Measurements from ENCODE around the gene MSH2. TPM values are rescaled to one million over a fixed set of nuclear protein-coding genes. Genes with fewer than 3 reads are reported as not detected.

MSH2 gene
- total and polyA plus RNA-seq, 2 of the 13 experiments (the other 11 are each of a cell fraction or from before 2014, with no cell fraction given), result 19.9 to 76.3 TPM

DNA sequence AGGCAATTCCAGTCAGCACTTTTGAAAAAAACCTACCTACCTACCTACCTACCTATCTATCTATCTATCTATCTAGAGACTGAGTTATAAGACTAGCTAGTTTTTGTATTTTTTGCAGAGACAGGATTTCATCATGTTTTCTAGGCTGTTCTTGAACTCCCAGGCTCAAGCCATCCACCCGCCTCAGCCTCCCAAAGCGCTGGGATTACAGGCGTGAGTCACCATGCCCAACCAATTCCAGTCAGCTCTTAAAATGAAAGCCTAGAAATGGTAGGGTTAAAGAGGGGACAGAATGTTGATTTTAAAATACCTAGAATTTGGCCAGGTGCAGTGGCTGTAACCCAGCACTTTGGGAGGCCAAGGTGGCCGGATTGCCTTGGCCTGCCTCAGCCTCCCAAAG, 19.1 kb downstream of the MSH2 start:
- Histone ChIP-seq H3K4me3 (replicated peaks in 1 of 3; ENCODE audit: insufficient read depth in 1 of 3, low read depth in 2 of 3, low read length in 3 of 3) (no peak overlapping the region), H3K36me3 (replicated peaks in 1 of 2; ENCODE audit: control insufficient read depth in 1 of 2, insufficient read depth in 2 of 2, low read length in 2 of 2) (peaks cover 10 to 53% of the 10 kb centered on the region in 2 experiments), H3K27ac (ENCODE audit: extremely low read length, insufficient read depth, low read length) (no peak overlapping the region), H2AFZ (ENCODE audit: low read length) (no peak overlapping the region), H3K4me1 (ENCODE audit: insufficient read depth, low read length) (no peaks in the 10 kb centered on the region), H3K9me3 (ENCODE audit: low read length) (no peaks in the 10 kb centered on the region), H3K4me2 (ENCODE audit: low read depth, low read length) (no peak overlapping the region), H3K9ac (ENCODE audit: insufficient read depth, low read depth, low read length) (no peak overlapping the region), H3K79me2 (ENCODE audit: insufficient read depth, low read length) (no peaks in the 10 kb centered on the region), H4K20me1 (ENCODE audit: insufficient read depth, low read length) (no peaks in the 10 kb centered on the region), H3K27me3 (ENCODE audit: control insufficient read depth in 1 of 2, insufficient read depth in 2 of 2, low read length in 2 of 2) (no peaks in the 10 kb centered on the region)
- intact Hi-C loops (cut with micrococcal nuclease; ENCODE audit: unreplicated experiment) (no loop called here), in situ Hi-C loops (cut with HindIII; ENCODE audit: extremely low pct_ligation_motif_present, low pct_unique_long_range_greater_than_20kb) (no loop called here)
- WGBS (ENCODE audit: low lambda C conversion rate), result 98% methylated on average over 4 of the region's 4 CpGs
- DNase-seq (ENCODE audit: low spot score) (no peak), FAIRE-seq (no peak), ATAC-seq (no peak)
- ChIA-PET CTCF (ENCODE audit: low intra/inter-chr PET ratio, low total read pairs) (no interaction called here), POLR2A (no interaction called here)
- BruUV-seq (replicated peaks), result no TSS peak
- TF ChIP-seq, protein P1, sequence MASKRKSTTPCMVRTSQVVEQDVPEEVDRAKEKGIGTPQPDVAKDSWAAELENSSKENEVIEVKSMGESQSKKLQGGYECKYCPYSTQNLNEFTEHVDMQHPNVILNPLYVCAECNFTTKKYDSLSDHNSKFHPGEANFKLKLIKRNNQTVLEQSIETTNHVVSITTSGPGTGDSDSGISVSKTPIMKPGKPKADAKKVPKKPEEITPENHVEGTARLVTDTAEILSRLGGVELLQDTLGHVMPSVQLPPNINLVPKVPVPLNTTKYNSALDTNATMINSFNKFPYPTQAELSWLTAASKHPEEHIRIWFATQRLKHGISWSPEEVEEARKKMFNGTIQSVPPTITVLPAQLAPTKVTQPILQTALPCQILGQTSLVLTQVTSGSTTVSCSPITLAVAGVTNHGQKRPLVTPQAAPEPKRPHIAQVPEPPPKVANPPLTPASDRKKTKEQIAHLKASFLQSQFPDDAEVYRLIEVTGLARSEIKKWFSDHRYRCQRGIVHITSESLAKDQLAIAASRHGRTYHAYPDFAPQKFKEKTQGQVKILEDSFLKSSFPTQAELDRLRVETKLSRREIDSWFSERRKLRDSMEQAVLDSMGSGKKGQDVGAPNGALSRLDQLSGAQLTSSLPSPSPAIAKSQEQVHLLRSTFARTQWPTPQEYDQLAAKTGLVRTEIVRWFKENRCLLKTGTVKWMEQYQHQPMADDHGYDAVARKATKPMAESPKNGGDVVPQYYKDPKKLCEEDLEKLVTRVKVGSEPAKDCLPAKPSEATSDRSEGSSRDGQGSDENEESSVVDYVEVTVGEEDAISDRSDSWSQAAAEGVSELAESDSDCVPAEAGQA (IDR thresholded peaks at IDR 0.05; ENCODE audit: low read depth), result no peak
- TF ChIP-seq, protein P1 (CRISPR knock-in tag; IDR thresholded peaks at IDR 0.05; ENCODE audit: borderline replicate concordance), result no peak
- no peak for TF ChIP-seq TBP (CRISPR knock-in tag; IDR thresholded peaks at IDR 0.05)
- no peak for TF ChIP-seq DPF2 (CRISPR knock-in tag; IDR thresholded peaks at IDR 0.05; ENCODE audit: borderline replicate concordance, low read depth)
- TF ChIP-seq GFI1 (CRISPR knock-in tag; IDR thresholded peaks at IDR 0.05; ENCODE audit: borderline replicate concordance), result no peak
- no peak for TF ChIP-seq CHCHD3 (CRISPR knock-in tag; IDR thresholded peaks at IDR 0.05)
- TF ChIP-seq, protein P2, sequence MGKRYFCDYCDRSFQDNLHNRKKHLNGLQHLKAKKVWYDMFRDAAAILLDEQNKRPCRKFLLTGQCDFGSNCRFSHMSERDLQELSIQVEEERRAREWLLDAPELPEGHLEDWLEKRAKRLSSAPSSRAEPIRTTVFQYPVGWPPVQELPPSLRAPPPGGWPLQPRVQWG (CRISPR knock-in tag; IDR thresholded peaks at IDR 0.05; ENCODE audit: borderline replicate concordance, low read depth), result no peak
- no peak for TF ChIP-seq NR2F1 (CRISPR knock-in tag; IDR thresholded peaks at IDR 0.05)
- no peak for TF ChIP-seq IRF2 (CRISPR knock-in tag; IDR thresholded peaks at IDR 0.05)
- TF ChIP-seq SMYD3 (CRISPR knock-in tag; IDR thresholded peaks at IDR 0.05), result no peak
- TF ChIP-seq REPIN1 (CRISPR knock-in tag; IDR thresholded peaks at IDR 0.05; ENCODE audit: borderline replicate concordance, low read depth), result no peak
- TF ChIP-seq ZNF180 (CRISPR knock-in tag; IDR thresholded peaks at IDR 0.05; ENCODE audit: borderline replicate concordance, low read depth), result no peak
- TF ChIP-seq SKI (IDR thresholded peaks at IDR 0.05; ENCODE audit: partially characterized antibody), result no peak
- TF ChIP-seq KMT2B (CRISPR knock-in tag; IDR thresholded peaks at IDR 0.05), result no peak
- TF ChIP-seq, protein P3, sequence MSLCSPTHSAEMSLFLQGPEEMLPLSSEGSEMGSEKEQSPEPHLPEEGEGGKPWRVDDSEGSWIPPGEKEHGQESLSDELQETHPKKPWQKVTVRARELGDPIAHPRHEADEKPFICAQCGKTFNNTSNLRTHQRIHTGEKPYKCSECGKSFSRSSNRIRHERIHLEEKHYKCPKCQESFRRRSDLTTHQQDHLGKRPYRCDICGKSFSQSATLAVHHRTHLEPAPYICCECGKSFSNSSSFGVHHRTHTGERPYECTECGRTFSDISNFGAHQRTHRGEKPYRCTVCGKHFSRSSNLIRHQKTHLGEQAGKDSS (CRISPR knock-in tag; IDR thresholded peaks at IDR 0.05; ENCODE audit: borderline replicate concordance, low read depth), result no peak
- no peak for TF ChIP-seq ZNF746 (CRISPR knock-in tag; IDR thresholded peaks at IDR 0.05)
- no peak for TF ChIP-seq ZFP36 (IDR thresholded peaks at IDR 0.05; ENCODE audit: borderline replicate concordance, low read depth, low read length, partially characterized antibody)
- TF ChIP-seq PTBP1 (IDR thresholded peaks at IDR 0.05; ENCODE audit: low read depth, low read length, poor library complexity, severe bottlenecking), result no peak
- no peak for TF ChIP-seq HNRNPLL (IDR thresholded peaks at IDR 0.05; ENCODE audit: low read depth, low read length, poor library complexity, severe bottlenecking)
